HG02852 (cell line): ENCODE data around the gene CDY2A.
"Not testable (repeated sequence)": the region's sequence is repeated elsewhere in the genome, so short reads cannot be mapped to it uniquely, and the experiment has no call there.

Source experiments
- ATAC-seq: cut with Tn5 transposase; IDR thresholded peaks from one replicate; pipeline ENCODE4 v1.9.1; 2021; ENCODE audit warnings: mild to moderate bottlenecking, moderate library complexity; ENCODE audit not compliant: unreplicated experiment

CDY2A gene, protein sequence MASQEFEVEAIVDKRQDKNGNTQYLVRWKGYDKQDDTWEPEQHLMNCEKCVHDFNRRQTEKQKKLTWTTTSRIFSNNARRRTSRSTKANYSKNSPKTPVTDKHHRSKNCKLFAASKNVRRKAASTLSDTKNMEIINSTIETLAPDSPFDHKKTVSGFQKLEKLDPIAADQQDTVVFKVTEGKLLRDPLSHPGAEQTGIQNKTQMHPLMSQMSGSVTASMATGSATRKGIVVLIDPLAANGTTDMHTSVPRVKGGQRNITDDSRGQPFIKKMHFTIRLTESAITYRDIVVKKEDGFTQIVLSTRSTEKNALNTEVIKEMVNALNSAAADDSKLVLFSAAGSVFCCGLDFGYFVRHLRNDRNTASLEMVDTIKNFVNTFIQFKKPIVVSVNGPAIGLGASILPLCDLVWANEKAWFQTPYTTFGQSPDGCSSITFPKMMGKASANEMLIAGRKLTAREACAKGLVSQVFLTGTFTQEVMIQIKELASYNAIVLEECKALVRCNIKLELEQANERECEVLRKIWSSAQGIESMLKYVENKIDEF

DNA sequence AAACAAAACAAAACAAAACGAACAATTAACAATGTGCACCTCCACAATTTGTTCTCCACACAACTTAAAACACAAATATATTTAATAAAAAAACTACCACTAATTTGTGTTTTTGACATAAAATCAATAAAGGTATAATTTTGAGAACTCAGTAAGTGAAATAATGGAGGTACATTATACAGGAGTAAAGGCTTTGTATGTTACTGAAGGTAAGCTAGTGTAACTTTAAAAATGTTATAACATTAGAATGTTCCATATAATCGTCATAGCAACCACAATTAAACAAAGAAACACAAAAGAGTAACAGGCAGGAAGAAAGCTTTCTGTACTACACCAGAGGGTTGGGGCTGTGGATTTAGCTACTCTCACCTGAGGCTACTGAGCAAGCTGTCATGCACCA is at the start of gene CDY2A:
TSS of gene CDY2A (plus strand) at position 301 of the 400 bp plus-strand sequence. CDS start 328 bp downstream, outside the sequence.
- not testable (repeated sequence) for ATAC-seq

DNA sequence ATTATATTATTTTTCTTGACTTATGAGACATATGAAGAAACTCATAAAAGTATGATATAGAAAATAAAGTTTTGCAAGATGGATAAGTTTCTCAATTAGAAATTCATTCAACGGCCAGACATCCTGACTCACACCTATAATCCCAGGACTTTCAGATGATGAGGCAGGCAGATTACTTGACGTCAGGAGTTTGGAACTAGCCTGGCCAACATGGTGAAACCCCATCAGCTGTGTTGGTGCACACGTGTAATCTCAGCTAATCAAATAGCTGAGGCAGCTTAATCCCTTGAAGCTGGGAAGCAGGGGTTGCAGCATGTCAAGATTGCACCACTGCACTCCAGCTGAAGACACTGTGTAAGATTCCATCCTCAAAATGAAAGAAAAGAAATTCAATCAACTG is 28.0 kb upstream of the CDY2A start:
- ATAC-seq, result not testable (repeated sequence)

DNA sequence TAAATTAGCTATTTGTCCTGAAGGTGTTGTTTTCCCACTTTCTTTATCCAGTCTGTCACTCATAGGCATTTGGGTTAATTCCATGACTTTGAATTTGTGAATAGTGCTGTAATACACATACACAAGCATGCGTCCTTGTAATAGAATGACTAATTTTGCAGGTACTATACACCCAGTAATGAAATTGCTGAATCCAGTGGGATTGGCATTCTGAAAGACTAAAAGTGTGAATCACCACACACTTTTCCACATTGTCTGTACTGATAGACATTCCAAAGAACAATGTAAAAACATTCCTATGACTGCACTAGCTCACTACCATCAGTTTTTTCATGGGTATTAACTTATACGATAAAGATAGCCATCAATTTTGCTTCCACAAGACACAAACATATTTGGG is 27.3 kb upstream of the CDY2A start:
- ATAC-seq, result not testable (repeated sequence)

DNA sequence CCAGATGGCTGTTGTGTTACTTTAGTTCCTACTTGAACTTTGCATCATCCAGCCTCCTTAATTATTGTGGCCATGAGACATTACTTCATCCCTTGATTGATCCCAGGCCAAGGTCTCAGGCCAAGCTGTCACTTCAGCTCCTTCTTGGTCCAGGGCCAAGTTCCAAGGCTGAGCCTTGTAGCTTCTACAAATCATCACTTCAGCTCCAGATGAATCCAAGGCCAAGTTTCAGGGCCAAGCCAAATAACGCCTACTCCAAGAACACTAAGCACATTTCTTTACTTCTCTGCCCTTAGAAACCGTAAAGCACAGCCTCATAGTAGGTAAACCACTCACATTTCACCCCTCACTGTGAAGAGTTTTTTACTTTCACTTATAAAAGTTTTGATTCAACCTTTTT is 1.7 kb upstream of the CDY2A start:
- not testable (repeated sequence) for ATAC-seq

DNA sequence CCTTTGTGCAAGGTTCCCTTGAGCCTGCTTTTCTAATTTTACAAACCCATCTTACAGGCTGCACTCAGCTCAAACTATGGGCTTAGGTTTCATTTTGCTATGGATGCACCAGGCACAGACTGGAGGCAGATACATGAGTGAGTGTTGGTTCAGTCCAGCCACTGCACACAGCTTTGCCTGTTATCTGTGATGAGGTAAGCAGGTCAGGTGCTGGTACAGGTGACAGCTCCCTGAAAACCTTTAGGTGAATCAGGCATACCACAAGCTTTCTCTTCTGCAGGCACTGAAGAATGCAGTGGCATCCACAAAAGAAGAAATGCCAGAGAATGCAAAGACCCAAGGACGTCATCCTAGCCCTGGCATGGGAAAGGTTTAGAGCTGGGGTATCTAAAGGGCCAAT is 3.3 kb downstream of the CDY2A start:
- ATAC-seq, result not testable (repeated sequence)

DNA sequence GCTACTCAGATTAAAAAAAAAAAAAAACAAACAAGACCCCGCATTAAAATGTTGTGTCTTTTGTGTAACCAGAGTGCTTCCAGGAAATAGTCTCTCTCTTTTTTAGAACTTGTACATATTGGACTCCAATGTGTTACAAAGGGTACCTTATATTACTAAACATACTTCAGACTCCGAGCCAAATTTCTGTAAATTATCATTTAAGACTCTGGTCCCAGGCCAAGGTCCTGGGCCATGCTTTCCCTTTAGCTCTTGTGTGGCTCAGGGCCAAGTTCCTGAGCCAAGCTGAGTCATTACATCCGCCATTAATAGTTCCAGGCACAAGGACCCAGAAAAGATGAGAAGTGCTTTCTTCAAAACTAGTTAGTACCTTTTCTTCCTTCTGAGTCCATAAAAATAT is 4.6 kb downstream of the CDY2A start:
- not testable (repeated sequence) for ATAC-seq

DNA sequence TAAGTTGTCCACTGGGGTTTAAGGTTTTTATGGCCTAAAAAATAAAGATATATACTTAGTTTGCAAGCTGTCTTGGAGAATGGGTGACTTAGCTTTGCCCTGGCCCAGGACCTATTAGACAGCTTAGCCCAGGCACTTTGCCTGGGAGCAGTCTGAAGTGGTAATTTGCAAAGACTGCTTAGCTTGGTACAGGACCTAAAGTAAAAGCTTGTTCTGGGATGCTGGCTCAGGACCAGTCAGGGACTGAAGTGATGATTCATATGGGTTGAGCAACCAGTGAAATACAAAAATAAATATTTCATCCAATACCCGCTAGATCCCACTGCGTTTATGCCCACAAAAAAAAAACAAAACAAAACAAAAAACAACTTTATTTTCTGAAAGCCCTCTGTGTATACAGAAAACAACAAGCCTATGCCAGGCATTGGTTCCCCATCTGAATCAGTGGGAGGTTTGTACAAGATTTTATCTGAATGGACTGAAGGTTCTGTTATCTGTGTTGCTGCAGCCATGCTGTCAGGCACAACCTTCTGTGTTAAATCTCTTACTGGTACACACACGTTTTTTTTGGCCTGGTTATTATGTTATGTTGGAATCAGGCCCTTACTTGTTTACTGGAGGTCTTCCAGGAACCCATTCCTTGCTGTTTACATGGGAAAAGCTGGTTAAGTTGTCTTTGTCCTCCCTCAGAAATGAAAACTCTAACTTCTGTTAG is 8.7 kb downstream of the CDY2A start:
- not testable (repeated sequence) for ATAC-seq

DNA sequence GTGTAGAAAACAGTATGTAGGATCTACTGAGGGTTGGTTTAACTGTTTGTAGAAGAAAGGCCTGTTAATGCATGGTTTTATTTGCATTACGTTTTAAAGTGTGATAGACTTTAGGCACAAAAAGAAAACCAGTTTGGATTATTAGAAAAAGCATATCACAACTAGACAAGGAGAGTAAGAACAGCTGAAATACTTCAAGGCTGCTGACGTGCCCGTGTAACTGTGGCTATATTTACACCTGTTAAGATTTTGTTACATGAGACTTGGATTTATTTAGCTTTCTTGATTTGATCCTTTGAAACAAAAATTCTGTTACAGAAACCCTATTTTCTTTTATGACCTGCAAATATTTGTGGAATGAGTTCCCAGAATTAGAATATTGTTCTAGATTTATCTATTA is 9.3 kb downstream of the CDY2A start:
- not testable (repeated sequence) for ATAC-seq

DNA sequence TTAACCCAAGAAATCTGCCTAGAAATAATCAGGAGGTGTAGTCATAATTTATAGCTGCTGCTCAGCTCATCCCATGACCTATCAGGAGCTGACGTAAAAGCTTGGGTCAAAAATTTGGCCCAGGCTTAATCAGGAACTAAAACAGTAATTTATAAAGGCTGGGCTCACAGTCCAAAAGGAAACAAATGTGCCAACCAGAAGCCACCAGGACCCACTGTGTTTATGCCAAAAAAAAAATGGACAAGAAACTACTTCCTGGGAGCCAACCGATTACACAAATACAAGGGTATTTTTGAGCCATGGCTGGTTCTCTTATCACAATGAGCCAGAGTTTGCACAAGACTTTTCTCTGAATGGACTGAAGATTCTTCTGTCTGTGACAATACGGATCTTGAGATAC is 19.4 kb downstream of the CDY2A start:
- ATAC-seq, result not testable (repeated sequence)

DNA sequence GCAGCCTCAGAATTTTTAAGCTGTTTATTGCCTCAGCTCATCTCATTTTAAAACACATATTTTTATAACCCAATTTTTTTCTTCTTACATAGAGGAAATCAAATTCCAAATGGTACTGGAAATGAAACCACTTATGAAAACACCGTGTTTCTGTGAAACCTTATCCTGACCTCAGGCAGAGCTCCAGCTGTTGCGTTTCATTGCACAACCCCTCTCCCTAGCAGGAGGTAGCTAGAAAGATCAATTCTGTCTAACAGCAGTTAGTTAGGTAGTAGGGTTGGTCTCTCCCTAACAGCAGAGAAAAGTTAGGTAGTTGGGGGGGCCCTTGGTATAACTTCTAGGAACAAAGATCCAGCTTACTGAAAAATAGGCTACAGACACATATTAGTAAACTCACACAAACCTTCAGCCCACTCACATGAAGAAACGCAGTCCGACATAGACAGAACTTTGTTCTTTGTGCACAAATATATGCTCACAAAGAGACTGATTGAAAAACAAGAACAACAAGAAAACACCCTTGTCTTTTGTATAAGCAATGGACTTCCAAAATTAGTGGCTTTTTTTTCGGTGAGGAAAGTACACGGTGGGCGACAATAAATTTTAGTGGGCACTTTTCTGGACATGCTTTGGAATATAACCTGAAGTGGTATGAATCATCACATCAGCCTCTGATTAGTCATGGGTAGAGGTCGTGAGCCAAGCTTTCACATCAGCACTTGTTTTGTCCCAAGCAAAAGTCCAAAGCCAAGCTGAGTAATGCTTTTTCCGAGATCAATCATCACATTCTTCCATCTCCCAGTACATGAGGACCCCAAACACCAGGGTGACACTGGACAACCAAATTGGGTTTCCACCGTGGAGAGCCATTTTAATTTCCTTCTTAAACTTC is 22.8 kb downstream of the CDY2A start:
- ATAC-seq, result not testable (repeated sequence)

DNA sequence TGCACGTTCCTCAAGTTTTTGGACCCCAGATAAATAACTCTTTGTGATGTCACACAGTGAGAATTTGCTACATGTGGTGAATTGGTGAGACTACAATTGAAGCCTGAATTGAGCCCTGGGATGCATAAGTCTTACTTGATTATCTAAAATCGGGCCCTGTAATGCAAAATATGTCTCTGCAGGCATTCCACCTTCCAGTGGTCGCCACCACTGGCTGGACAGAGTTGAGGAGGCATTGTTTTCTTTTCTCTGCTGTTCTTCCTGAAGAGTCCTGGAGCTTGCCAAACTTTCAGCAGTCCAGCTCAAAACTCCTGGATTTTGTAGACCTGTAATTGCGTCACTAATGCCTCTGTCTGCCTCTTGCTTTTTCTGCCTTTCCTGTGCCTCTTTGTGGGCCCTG is 23.5 kb downstream of the CDY2A start:
- ATAC-seq, result not testable (repeated sequence)

DNA sequence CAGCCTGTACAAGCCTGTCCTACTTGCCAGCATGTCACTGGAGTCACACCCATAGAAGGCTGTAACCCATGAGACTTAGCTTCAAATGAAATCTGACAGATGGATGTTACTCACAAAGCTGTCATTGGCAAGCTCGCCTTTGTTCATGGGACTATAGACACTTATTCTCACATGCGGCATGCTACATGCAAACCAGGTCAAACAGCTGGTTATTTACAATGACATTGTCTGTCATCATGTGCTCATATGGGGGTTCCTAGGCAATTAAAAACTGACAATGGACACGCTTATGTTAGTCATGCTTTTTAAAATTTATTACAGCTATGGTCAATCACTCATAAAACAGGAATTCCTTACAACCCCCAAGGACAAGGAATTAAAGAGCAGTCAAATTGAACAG is 30.9 kb downstream of the CDY2A start:
- ATAC-seq, result not testable (repeated sequence)

DNA sequence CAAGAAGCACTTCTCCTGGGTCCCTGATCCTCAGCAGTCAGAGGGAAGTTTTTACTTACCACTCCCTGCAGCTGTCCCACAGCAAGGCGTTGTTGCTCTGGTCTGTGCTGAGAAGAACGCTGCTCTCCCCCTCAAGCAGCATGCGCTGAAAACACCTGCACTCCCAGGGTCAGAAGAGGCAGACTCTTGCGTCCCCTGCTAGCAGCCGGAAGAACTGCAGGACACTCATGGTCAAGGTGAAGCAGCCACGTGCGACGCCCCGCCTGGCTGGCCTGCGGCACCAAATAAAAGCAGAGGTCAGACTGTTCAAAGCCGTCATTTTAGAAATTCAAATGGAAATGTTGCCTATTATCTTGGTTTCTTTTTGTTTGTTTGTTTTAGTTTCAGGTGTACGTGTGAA is 47.9 kb downstream of the CDY2A start:
- ATAC-seq, result not testable (repeated sequence)
